Activated effector memory CD4-positive, alpha-beta T cell treated with anti-CD3 and anti-CD28 coated beads, Interleukin-2, amount 50 U/mL, for 16 hours (primary cell): ENCODE measurements around the gene LYST.
"Not testable (repeated sequence)": the region's sequence is repeated elsewhere in the genome, so short reads cannot be mapped to it uniquely, and the experiment has no call there.

Experiments used
- DNase-seq: peaks from one replicate; pipeline ENCODE4 v3.0.0-alpha.2; 2020

LYST gene

GRCh38 chr1:235628316-235629005 lies 238.2 kb downstream of the LYST start:
- no peak for DNase-seq

GRCh38 chr1:235625831-235626230 lies 240.9 kb downstream of the LYST start:
- DNase-seq, result no peak

GRCh38 chr1:235625340-235625739 lies 241.4 kb downstream of the LYST start:
- no peak for DNase-seq

GRCh38 chr1:235624721-235625333 lies 241.9 kb downstream of the LYST start:
- no peak for DNase-seq

- no peak for DNase-seq
These were observed 243.5 kb downstream of the LYST start for GRCh38 chr1:235622936-235623779.

GRCh38 chr1:235619149-235619548 lies 247.6 kb downstream of the LYST start:
- not testable (repeated sequence) for DNase-seq

GRCh38 chr1:235617808-235618207 lies 248.9 kb downstream of the LYST start:
- DNase-seq, result no peak

- DNase-seq, result no peak
These were observed 249.6 kb downstream of the LYST start for GRCh38 chr1:235617140-235617539.

- no peak for DNase-seq
These were observed 252.2 kb downstream of the LYST start for GRCh38 chr1:235614442-235614954.

- DNase-seq, result no peak
These were observed 253.1 kb downstream of the LYST start for GRCh38 chr1:235613602-235614001.

GRCh38 chr1:235612761-235613160 lies 253.9 kb downstream of the LYST start:
- no peak for DNase-seq
